HL-60 (cell line): Measurements from ENCODE around the gene ACE.
"Not testable (repeated sequence)": the region's sequence is repeated elsewhere in the genome, so short reads cannot be mapped to it uniquely, and the experiment has no call there.

Experiments
- DNase-seq, 2 experiments: peaks; one replicate each; pipeline ENCODE4 v3.0.0-alpha.2; 2010 to 2020; ENCODE audit warnings: low read depth in 1 of 2, low spot score in 1 of 2
- H3K27ac ChIP-seq: fragments of 250-450 bp; sonication (Bioruptor Pico); replicated peaks from 2 replicates; pipeline ENCODE4 v1.5.1; 2020; ENCODE audit warnings: mild to moderate bottlenecking, moderate library complexity
- H3K27me3 ChIP-seq: fragments of 250-450 bp; sonication (Bioruptor Pico); 2 replicates; pipeline ENCODE4 v1.5.1; 2021; ENCODE audit warnings: mild to moderate bottlenecking, moderate library complexity; ENCODE audit not compliant: insufficient read depth, poor library complexity, severe bottlenecking
- H3K4me3 ChIP-seq: replicated peaks from 2 replicates; pipeline ENCODE4 v1.5.1; 2011; ENCODE audit warnings: mild to moderate bottlenecking, control low read depth, low read length; ENCODE audit not compliant: insufficient read depth
- GABPA ChIP-seq: IDR thresholded peaks from 2 replicates; pipeline ENCODE4 v1.6.1; 2012; ENCODE audit warnings: low read depth
- POLR2AphosphoS5 ChIP-seq: IDR thresholded peaks from 2 replicates; pipeline ENCODE4 v1.6.1; 2012; ENCODE audit warnings: low read depth
- SPI1 ChIP-seq: IDR thresholded peaks from 2 replicates; pipeline ENCODE4 v1.6.1; 2012; ENCODE audit warnings: low read depth, mild to moderate bottlenecking, borderline replicate concordance
- TF ChIP-seq, protein P1 (sequence below): IDR thresholded peaks from one replicate; pipeline ENCODE4 v1.5.1; 2011; ENCODE audit warnings: low read length, control low read depth, inconsistent platforms; ENCODE audit not compliant: insufficient read depth
- TF ChIP-seq, protein P2 (sequence below): IDR thresholded peaks from 2 replicates; pipeline ENCODE4 v1.6.1; 2012; ENCODE audit warnings: low read depth; ENCODE audit not compliant: insufficient replicate concordance

The ACE gene

DNA sequence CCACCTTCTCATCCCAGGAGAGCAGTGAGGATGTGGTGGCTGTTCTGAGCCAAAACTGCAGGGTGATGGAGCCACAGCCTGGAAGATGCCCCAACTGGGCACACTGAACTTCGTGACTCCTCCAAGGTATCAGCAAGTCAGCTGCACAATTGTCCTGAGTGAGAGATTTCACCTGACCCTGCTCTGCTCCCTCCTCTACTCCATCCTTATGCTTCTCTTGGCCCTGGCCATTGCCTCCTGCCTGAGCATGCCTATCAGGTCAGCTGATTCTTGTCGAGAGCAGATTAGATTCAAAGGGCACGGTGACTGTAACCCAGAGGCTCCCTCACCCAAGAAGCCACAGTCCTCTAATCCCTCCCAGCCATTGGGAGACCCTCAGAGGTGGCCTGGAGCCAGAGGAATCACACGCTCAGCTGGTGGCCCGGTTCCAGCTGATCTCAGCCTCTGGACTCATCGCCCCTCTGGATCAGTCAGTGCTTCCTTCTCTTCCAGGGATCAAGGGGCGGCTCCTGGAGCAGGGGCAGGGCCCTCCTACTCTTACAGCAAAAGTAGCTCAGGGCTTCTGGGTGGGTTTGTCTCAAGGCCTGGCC, 23.8 kb upstream of the ACE start:
- no peak overlapping the region for H3K4me3 ChIP-seq

DNA sequence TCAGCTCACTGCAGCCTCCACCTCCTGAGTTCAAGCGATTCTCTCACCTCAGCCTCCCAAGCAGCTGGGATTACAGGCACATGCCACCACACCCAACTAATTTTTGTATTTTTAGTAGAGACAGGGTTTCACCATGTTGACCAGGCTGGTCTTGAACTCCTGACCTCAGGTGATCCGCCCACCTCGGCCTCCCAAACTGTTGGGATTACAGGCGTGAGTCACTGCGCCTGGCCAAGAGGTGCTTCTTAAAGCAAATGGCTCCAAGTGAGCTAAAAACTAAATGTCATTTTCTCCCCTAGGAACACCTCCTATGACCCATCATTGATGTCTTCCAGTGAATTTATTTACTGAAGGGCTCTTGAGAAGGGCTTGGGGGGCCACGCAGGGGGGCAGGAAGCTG, 22.5 kb upstream of the ACE start:
- not testable (repeated sequence) for H3K27ac ChIP-seq, H3K27me3 ChIP-seq, H3K4me3 ChIP-seq, DNase-seq

More for the DNA sequence above, 23.8 kb upstream of the ACE start:
- H3K27ac ChIP-seq = no peak overlapping the region
- no peak for DNase-seq
- H3K27me3 ChIP-seq = no peaks in the 10 kb centered on the region
- TF ChIP-seq, protein P1, sequence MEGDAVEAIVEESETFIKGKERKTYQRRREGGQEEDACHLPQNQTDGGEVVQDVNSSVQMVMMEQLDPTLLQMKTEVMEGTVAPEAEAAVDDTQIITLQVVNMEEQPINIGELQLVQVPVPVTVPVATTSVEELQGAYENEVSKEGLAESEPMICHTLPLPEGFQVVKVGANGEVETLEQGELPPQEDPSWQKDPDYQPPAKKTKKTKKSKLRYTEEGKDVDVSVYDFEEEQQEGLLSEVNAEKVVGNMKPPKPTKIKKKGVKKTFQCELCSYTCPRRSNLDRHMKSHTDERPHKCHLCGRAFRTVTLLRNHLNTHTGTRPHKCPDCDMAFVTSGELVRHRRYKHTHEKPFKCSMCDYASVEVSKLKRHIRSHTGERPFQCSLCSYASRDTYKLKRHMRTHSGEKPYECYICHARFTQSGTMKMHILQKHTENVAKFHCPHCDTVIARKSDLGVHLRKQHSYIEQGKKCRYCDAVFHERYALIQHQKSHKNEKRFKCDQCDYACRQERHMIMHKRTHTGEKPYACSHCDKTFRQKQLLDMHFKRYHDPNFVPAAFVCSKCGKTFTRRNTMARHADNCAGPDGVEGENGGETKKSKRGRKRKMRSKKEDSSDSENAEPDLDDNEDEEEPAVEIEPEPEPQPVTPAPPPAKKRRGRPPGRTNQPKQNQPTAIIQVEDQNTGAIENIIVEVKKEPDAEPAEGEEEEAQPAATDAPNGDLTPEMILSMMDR = no peak
- no peak for TF ChIP-seq GABPA

DNA sequence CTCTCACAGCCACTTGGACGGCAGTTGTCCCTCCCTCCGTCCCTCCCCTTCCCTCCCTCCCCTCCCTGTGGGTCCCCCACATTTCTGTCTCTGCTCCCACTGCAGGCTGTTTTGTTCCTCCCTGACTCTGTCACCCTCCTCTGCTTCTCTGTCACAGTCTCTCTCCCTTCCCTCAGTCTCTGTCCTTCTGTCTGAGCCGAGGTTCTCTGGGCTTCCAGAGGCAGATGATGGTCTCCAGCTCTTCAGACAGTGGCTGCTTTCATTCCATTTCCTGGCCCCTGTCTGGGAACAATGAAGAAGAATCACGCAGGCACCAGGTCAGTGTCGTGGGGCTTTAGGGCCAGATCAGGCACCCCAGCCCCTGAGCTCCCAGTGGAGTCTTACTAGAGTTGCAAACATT, 21.9 kb upstream of the ACE start:
- TF ChIP-seq, protein P1 = no peak
- TF ChIP-seq, protein P2, sequence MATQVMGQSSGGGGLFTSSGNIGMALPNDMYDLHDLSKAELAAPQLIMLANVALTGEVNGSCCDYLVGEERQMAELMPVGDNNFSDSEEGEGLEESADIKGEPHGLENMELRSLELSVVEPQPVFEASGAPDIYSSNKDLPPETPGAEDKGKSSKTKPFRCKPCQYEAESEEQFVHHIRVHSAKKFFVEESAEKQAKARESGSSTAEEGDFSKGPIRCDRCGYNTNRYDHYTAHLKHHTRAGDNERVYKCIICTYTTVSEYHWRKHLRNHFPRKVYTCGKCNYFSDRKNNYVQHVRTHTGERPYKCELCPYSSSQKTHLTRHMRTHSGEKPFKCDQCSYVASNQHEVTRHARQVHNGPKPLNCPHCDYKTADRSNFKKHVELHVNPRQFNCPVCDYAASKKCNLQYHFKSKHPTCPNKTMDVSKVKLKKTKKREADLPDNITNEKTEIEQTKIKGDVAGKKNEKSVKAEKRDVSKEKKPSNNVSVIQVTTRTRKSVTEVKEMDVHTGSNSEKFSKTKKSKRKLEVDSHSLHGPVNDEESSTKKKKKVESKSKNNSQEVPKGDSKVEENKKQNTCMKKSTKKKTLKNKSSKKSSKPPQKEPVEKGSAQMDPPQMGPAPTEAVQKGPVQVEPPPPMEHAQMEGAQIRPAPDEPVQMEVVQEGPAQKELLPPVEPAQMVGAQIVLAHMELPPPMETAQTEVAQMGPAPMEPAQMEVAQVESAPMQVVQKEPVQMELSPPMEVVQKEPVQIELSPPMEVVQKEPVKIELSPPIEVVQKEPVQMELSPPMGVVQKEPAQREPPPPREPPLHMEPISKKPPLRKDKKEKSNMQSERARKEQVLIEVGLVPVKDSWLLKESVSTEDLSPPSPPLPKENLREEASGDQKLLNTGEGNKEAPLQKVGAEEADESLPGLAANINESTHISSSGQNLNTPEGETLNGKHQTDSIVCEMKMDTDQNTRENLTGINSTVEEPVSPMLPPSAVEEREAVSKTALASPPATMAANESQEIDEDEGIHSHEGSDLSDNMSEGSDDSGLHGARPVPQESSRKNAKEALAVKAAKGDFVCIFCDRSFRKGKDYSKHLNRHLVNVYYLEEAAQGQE = no peak
- TF ChIP-seq GABPA = no peak
- no peak for TF ChIP-seq SPI1
- no peak for TF ChIP-seq POLR2AphosphoS5
- Histone ChIP-seq H3K27me3 (no peaks in the 10 kb centered on the region), H3K27ac (no peak overlapping the region), H3K4me3 (no peak overlapping the region)
- no peak for DNase-seq

DNA sequence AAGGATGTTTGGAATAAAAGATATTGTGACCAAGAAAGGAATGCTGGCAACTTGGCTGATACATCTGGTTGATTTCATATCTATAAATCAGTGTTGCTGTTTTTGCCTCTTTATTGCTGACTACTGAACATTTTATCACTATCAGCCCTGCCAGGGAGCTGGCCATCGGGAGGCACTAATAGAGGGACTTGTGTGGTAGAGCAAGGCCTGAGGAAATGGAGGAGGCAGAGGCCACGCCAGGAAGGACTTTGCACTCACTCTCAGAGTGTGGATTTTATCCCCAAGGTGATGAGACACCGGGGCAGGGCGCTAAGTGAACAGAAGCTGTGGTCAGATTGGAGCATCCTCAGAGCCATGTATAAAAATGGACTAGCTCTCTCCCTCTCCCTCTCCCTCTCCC, 21.4 kb upstream of the ACE start:
- Histone ChIP-seq H3K4me3 (no peak overlapping the region), H3K27ac (no peak overlapping the region), H3K27me3 (no peaks in the 10 kb centered on the region)
- TF ChIP-seq, protein P1 = no peak
- TF ChIP-seq, protein P2 = no peak
- no peak for TF ChIP-seq GABPA
- no peak for TF ChIP-seq SPI1
- no peak for TF ChIP-seq POLR2AphosphoS5
- no peak for DNase-seq
